ENCODE measurements around the gene ERVH48-1.
"Not testable (repeated sequence)": the region's sequence is repeated elsewhere in the genome, so short reads cannot be mapped to it uniquely, and the experiment has no call there.

The ERVH48-1 gene

GRCh38 chr21:42903817-42904216, 21.6 kb downstream of the ERVH48-1 start:
- H3K36me3 ChIP-seq (ENCODE audit: insufficient read depth, low read length) = peaks cover 41% of the 10 kb centered on the region
- no peaks in the 10 kb centered on the region; the same call in 1 of the 2 replicates for H3K9me3 ChIP-seq (ENCODE audit: control insufficient read depth, insufficient read depth, low read length)
- no peaks in the 10 kb centered on the region for H3K4me1 ChIP-seq (ENCODE audit: insufficient read depth, low read length)
- H3K9ac ChIP-seq (ENCODE audit: low read depth, low read length) = no peak overlapping the region

- H3K9ac ChIP-seq (ENCODE audit: low read depth, low read length) = no peak overlapping the region
- peaks cover 38% of the 10 kb centered on the region for H3K36me3 ChIP-seq (ENCODE audit: insufficient read depth, low read length)
- no peaks in the 10 kb centered on the region for H3K4me1 ChIP-seq (ENCODE audit: insufficient read depth, low read length)
- H3K9me3 ChIP-seq (ENCODE audit: control insufficient read depth, insufficient read depth, low read length) = no peaks in the 10 kb centered on the region
Observed at GRCh38 chr21:42900446-42900845, 25.0 kb downstream of the ERVH48-1 start.

- Histone ChIP-seq H3K9ac (ENCODE audit: low read depth, low read length) (peak within 1 kb of the TSS; percentile 84), H3K4me1 (ENCODE audit: insufficient read depth, low read length) (0 out of 2 replicates have a peak, but pooled peaks cover 4% of the 10 kb centered on the region), H3K9me3 (ENCODE audit: control insufficient read depth, insufficient read depth, low read length) (no peaks in the 10 kb centered on the region), H3K36me3 (ENCODE audit: insufficient read depth, low read length) (peaks cover under 1% of the 10 kb centered on the region)
Observed at GRCh38 chr21:42892931-42893755, 32.3 kb downstream of the ERVH48-1 start, which contains the start of gene NDUFV3. Gene NDUFV3, plus strand, starts transcription at chr21:42893309. Its CDS starts 25 bp downstream, at chr21:42893334.

GRCh38 chr21:42892582-42892930, 32.9 kb downstream of the ERVH48-1 start:
- H3K36me3 ChIP-seq (ENCODE audit: insufficient read depth, low read length) = no peaks in the 10 kb centered on the region; the same call in 1 of the 2 replicates
- H3K9ac ChIP-seq (ENCODE audit: low read depth, low read length) = peak overlapping the region; percentile 84
- no peaks in the 10 kb centered on the region for H3K9me3 ChIP-seq (ENCODE audit: control insufficient read depth, insufficient read depth, low read length)
- H3K4me1 ChIP-seq (ENCODE audit: insufficient read depth, low read length) = 0 out of 2 replicates have a peak, but pooled peaks cover 4% of the 10 kb centered on the region

GRCh38 chr21:42887326-42887725, 38.1 kb downstream of the ERVH48-1 start:
- Histone ChIP-seq H3K4me1 (ENCODE audit: insufficient read depth, low read length) (0 out of 2 replicates have a peak, but pooled peaks cover 2% of the 10 kb centered on the region), H3K36me3 (ENCODE audit: insufficient read depth, low read length) (no peaks in the 10 kb centered on the region; the same call in 1 of the 2 replicates), H3K9ac (ENCODE audit: low read depth, low read length) (no peak overlapping the region), H3K9me3 (ENCODE audit: control insufficient read depth, insufficient read depth, low read length) (no peaks in the 10 kb centered on the region)

- no peaks in the 10 kb centered on the region for H3K4me1 ChIP-seq (ENCODE audit: insufficient read depth, low read length)
- H3K9ac ChIP-seq (ENCODE audit: low read depth, low read length) = no peak overlapping the region
- no peaks in the 10 kb centered on the region; the same call in 1 of the 2 replicates for H3K36me3 ChIP-seq (ENCODE audit: insufficient read depth, low read length)
- H3K9me3 ChIP-seq (ENCODE audit: control insufficient read depth, insufficient read depth, low read length) = no peaks in the 10 kb centered on the region
Observed at GRCh38 chr21:42883921-42884320, 41.5 kb downstream of the ERVH48-1 start.

GRCh38 chr21:42880352-42880751, 45.1 kb downstream of the ERVH48-1 start:
- H3K36me3 ChIP-seq (ENCODE audit: insufficient read depth, low read length) = no peaks in the 10 kb centered on the region; the same call in 1 of the 2 replicates
- no peaks in the 10 kb centered on the region for H3K9me3 ChIP-seq (ENCODE audit: control insufficient read depth, insufficient read depth, low read length)
- H3K9ac ChIP-seq (ENCODE audit: low read depth, low read length) = peak overlapping the region; percentile 93
- no peaks in the 10 kb centered on the region for H3K4me1 ChIP-seq (ENCODE audit: insufficient read depth, low read length)

- no peaks in the 10 kb centered on the region for H3K9me3 ChIP-seq (ENCODE audit: control insufficient read depth, insufficient read depth, low read length)
- H3K4me1 ChIP-seq (ENCODE audit: insufficient read depth, low read length) = no peaks in the 10 kb centered on the region
- peak within 1 kb of the TSS; percentile 93 for H3K9ac ChIP-seq (ENCODE audit: low read depth, low read length)
- H3K36me3 ChIP-seq (ENCODE audit: insufficient read depth, low read length) = no peaks in the 10 kb centered on the region; the same call in 1 of the 2 replicates
Observed at GRCh38 chr21:42878993-42879787, 46.2 kb downstream of the ERVH48-1 start, which contains the start of gene WDR4. Gene WDR4, minus strand, starts transcription at chr21:42879539. Its CDS starts 44 bp downstream, at chr21:42879495.

- no peaks in the 10 kb centered on the region for H3K4me1 ChIP-seq (ENCODE audit: insufficient read depth, low read length)
- H3K9ac ChIP-seq (ENCODE audit: low read depth, low read length) = peak overlapping the region; percentile 93
- H3K9me3 ChIP-seq (ENCODE audit: control insufficient read depth, insufficient read depth, low read length) = no peaks in the 10 kb centered on the region
- peaks cover 2% of the 10 kb centered on the region for H3K36me3 ChIP-seq (ENCODE audit: insufficient read depth, low read length)
Observed at GRCh38 chr21:42878678-42878992, 46.8 kb downstream of the ERVH48-1 start.

GRCh38 chr21:42875811-42876210, 49.6 kb downstream of the ERVH48-1 start:
- H3K9ac ChIP-seq (ENCODE audit: low read depth, low read length); H3K4me1 ChIP-seq (ENCODE audit: insufficient read depth, low read length); H3K9me3 ChIP-seq (ENCODE audit: control insufficient read depth, insufficient read depth, low read length): not testable (repeated sequence)
- H3K36me3 ChIP-seq (ENCODE audit: insufficient read depth, low read length) = peaks cover 23% of the 10 kb centered on the region

GRCh38 chr21:42873096-42873495, 52.3 kb downstream of the ERVH48-1 start:
- Histone ChIP-seq H3K36me3 (ENCODE audit: insufficient read depth, low read length) (peaks cover 37% of the 10 kb centered on the region), H3K9ac (ENCODE audit: low read depth, low read length) (no peak overlapping the region), H3K9me3 (ENCODE audit: control insufficient read depth, insufficient read depth, low read length) (no peaks in the 10 kb centered on the region), H3K4me1 (ENCODE audit: insufficient read depth, low read length) (no peaks in the 10 kb centered on the region)

- Histone ChIP-seq H3K9me3 (ENCODE audit: control insufficient read depth, insufficient read depth, low read length) (no peaks in the 10 kb centered on the region), H3K36me3 (ENCODE audit: insufficient read depth, low read length) (peaks cover 31% of the 10 kb centered on the region), H3K4me1 (ENCODE audit: insufficient read depth, low read length) (no peaks in the 10 kb centered on the region), H3K9ac (ENCODE audit: low read depth, low read length) (no peak overlapping the region)
Observed at GRCh38 chr21:42868196-42868595, 57.2 kb downstream of the ERVH48-1 start.

All from ES-I3 (cell line).